Measurements from ENCODE around the gene PYCR2.
A peak's percentile ranks its signal among the peaks of the same experiment; 100 is the strongest.

PYCR2 gene

DNA sequence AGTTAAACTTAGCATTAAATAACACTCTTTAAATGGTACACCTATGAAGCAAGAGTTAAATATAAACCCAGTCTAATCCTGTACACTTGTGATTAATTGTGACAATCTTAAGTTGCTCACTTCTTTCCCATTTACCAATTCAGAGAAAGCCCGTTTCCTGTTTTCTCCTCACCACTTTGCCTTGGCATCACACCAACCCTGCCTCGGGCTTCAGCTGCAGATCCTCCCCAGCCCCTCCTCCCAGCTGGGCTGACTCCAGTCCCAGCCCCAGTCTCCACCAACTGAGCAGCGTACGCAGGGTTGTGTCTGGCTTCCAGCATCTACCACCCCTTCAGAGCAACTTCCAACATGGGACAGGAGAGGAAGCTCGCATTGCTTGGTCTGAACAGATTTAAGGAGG is 4.1 kb downstream of the PYCR2 start:
- DNase-seq (ENCODE audit: low spot score) = no peak

DNA sequence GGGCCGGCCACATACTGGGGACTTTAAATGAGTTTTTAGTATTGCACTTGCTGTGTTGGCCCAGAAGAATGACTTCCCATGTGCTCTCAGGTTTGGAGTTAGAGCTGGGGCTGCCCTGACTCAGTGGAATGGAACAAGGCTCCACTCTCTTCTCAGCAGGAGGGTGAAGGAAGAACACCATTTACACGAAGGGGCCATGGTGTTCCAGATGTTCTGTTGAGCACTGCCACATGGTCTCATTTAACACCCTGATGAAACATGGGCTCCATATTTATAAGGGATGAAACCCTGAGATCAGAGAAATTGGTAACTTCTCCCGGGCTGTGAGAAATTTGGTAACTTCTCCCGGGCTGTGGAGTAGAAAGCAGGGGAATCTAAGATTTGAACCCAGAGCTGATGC is 5.8 kb downstream of the PYCR2 start:
- DNase-seq (ENCODE audit: low spot score) = no peak

DNA sequence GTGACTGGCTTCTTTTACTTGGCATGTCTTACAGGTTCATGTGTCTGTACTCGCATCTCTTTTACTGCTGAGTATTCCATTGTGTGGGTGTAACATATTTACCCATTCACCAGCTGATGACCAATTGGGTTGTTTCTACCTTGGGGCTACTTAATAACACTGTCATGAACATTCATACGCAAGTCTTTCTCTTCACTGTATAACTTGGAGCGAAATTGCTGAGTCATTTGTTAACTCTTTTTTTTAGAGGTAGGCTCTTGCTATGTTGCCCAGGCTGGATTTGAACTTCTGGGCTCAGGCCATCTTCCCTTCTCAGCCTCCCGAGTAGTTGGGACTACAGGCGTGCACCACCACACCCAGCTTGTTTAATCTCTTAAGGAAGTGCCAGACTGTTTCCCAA is 6.5 kb downstream of the PYCR2 start:
- no peak for DNase-seq (ENCODE audit: low spot score)

DNA sequence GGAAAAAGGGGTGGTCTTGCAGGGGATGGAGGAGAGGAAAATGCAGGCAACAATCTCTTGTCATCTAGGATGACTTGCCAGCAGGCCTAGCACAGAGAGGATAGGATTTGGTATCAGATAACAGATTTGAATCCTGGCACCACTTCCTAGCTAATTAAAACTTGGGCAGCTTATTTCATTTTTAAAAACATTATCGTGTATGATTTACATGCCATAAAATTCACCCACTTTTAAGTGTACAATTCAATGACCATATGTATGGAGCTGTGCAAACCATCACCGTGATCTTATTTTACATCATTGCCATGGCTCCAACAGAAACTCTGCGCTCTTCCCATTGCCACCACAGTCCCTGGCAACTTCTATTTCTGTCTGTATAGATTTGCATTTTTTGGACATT is 6.9 kb downstream of the PYCR2 start:
- no peak for DNase-seq (ENCODE audit: low spot score)

DNA sequence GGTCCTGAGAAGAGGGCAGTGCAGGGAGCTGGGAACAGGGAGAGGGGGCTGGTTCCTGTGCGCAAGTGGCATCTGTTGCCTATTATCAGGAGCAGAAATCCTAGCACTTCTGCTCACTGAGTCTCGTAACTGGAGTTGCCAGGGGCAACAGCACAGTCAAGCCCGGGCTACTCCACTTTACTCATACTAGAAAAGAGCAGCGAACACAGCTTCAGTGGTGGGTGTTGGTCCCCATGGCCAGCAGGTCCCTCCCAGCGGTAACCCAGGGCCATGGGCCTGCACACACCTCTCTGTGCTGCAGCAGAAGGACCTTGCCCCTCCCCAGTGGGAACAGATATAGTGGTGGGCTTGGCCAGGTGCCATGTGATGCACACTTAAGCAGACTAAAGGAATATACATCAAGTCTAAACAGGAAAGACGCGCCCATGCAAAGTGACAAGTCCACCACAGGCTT is 8.5 kb downstream of the PYCR2 start:
- DNase-seq (ENCODE audit: low spot score) = no peak

DNA sequence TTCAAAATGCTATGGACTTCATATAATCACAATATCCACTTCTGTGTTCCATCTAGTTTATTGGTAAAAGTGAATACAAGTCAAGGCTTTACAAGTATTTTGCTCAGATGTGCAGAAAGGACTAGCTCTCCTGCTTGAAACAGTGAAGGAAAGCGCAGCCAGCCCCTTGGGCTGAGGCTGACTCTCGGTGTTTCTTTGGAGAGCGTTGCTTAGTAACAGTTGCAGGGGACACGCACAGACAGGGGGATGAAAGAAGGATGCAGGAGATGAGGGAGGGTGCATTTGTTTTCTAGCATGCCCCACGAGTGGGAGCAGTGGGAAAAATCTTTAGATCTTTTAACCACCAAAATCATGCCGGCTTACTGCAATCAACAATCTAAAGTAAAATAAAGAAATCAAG is 9.1 kb downstream of the PYCR2 start:
- no peak for DNase-seq (ENCODE audit: low spot score)

DNA sequence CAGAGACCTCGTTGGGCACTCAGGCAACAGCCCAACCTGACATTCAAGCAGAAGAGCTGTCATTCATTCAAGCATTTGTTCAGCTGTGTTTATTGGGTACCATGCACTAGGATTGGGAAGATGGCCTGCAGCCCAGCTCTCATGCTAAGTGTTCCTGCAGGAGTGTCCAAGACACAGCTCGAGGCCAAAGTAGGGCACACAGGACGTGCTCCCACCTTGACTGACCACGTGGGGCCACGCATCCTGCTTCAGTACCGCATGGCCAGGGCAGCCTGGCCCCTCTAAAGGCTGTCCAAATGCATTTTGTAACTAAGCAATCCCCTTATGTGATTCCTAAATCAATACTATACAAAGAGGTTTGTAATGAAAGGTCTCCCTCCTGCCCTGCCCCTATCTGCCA is 9.7 kb downstream of the PYCR2 start:
- DNase-seq (ENCODE audit: low spot score) = no peak

DNA sequence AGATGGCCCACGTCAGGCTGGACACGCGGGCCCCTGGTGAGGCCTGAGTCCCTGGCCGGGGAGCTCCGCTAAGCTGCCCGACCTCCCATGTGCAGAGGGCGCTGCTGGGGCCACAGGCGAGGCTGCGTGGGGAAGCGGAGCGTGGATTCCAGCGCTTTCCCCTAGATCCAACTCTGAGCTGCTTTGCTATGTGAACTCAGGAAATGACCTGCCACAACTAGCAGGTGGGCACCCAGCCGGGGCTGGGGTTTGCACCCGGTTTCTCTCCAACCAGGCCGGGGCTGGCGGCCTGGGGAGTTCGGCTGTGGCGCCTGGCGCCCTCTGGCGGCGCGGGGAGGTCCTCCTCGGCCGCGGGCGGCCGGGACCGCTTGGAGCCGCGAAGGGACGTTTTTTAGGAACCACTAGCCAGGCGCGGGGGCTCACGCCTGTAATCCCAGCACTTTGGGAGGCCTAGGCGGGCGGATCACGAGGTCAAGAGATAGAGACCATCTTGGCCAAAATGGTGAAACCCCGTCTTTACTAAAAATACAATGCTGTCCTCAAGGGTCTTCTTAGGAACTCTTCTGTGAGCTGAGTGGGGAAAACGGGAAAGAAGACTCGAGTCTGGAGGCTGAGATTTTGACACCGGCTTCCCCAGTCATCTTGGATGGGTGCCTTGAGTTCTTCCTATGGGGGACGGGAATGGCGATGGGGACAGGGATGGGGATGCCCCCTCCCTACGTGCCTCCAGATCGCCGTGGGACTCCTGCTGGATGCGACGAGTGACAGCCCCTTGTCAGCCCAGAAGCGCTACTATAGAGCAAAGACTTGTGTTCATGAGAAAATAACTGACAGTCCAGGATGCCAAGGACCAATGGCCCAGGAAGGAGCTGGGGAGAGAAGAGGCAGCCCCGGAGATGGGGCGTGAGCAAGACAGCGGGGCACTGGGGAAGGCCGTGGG is 12.6 kb downstream of the PYCR2 start:
- peak; percentile 84 for DNase-seq (ENCODE audit: low spot score)

DNA sequence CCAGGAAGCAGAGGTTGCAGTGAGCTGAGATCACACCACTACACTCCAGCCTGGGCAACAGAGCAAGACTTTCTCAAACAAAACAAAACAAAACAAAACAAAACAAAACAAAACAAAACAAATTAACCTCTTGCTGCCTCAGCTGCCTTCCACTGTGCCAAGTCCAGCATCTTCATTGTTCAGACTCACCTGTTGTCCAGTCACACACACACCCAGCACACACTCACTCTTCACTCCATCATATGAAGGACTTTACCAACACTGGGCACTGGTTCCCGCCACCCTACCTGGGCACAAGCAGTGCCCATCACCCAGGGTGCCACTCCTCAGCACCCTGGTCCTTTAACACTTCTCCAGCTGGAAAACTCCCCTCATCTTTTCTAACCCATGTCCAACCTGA is 14.6 kb downstream of the PYCR2 start:
- no peak for DNase-seq (ENCODE audit: low spot score)

DNA sequence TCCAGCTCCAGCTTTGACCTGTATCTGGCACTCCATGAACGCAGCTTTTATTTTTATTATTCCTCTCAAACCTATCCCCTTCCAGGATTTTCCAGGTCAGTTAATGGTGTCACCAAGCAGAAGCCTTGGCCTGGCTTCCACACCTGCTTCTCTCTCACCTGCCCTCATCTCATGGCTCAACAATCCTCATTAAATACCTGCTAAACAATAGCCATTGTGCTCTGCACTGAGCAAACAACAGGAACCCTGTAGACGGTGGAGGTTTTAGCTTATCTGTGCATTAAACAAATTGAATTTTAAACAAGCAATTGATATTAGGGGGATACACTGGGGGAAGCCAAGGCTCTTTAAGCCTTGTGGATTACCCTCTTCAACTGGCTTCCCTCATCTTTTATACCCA is 15.3 kb downstream of the PYCR2 start:
- DNase-seq (ENCODE audit: low spot score) = no peak

DNA sequence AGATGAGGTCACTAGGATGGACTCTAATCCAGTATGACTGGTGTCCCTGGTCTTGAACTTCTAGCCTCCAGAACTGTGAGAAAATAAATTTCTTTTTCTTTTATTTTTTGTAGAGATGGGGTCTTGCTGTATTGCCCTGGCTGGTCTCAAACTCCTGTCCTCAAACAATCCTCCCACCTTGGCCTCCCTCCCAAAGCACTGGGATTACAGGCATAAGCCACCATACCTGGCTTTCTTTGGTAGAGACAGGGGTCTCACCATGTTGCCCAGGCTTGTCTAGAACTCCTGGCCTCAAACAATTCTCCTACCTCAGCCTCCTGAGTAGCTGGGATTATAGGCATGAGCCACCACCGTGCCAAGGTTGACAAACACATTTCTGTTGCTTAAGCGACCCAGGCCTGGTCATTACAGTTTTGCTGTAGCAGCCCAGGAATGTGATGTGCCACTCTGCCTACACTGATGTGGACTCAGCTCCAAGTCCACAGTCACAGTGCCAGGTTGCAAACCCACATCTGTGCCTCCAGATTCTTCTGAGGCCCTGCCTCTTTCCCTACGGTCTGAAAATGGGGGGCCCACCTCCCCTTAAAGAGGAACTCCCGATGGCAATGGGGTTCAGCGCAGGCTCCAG is 15.9 kb downstream of the PYCR2 start:
- DNase-seq (ENCODE audit: low spot score) = no peak

DNA sequence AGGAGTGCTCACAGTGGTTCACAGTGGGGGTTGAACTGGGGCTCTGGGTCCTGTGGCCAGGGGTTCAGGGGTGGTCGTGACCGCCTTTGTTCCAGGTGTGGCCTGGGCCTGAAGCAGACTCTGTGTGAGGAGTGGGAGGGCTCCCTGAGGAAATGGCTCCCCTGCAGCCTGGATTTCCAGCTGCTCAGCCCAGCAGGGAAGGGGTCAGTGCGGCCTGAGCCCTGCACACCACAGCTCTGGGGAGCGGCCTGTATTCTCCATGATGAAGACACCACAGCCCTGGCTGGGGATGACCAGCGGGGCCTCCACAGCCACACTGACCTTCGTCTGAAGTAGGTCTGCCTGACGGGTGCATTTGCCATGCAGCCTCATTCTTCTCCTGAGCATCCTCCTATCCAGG is 16.7 kb downstream of the PYCR2 start:
- no peak for DNase-seq (ENCODE audit: low spot score)

DNA sequence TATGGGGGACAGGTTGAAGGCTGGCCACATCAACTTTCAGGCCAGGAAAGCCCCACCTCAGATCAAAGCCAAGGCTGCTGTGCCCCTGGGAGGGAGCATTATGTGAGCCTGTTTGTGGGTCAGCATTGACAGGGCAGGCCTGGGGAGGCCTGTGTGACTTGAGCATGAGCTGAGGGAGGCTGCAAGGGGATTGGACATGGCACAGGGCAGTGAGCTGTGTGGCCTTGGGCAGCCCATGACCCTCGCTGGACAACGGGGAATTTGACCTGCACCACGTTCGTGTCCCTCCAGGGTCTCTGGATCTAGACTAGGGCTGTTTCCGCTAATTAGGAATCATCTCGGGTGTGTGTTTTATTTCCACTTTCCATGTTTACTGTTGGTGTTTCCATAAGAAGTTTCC is 17.6 kb downstream of the PYCR2 start:
- no peak for DNase-seq (ENCODE audit: low spot score)

DNA sequence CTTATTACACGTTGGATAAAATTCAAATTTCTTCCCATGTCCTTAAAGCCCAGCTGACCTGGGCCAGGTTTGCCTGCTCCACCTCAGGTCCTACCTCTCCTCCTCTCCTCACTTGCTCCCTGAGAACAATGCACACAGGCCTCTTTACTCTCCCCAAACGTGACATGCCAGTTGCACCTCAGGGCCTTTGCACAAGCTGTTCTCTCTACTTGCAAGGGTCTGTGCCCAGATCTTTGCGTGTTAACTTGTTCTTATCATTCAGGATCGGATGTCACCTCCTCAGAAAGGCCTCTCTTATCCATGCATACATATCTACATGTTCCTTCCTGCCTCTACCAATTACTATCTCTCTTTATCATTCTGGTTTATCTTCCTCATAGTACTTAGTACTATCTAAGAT is 20.4 kb downstream of the PYCR2 start:
- no peak for DNase-seq (ENCODE audit: low spot score)

DNA sequence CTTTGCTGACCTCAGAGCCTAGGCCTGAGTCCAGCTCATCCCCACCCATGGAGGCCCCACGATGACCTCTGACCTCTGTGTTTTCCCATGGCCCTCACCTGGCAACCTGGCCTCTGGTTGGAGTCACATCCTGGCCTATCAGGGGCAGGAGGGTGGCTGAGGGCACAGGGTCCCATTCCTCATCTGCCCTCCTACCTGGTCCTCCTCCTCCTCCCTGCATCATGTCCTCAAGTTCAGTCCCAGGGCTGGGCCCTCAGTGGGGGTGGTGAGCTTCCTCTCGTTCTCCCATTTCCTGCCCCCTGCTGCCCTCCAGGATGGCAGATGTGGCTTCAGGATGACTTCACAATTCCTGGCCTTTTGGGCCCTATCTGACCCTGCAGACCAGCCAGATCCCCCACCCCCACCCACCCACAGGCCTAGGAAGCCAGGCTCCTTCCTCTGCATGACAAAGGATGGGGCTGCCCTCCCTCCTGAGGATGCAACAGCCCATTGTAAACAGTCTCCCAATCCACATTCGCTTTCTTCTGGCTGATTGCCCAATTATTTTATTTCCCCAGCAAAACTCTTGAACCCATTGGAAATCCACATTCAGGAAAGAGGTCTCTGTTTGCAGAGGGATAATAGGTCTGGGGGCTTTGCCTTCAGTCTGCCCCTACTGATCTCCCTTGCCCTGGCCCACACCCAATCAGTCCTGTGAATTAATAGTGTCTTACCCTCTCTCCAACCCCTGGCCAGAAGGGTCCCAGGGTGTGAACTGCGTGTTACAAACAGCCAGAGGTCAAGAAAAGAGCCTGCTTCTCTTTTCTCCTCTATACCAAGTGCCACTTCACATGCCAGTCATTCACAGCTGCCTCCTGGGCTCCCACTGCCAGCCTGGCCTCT is 24.8 kb downstream of the PYCR2 start:
- no peak for DNase-seq (ENCODE audit: low spot score)

DNA sequence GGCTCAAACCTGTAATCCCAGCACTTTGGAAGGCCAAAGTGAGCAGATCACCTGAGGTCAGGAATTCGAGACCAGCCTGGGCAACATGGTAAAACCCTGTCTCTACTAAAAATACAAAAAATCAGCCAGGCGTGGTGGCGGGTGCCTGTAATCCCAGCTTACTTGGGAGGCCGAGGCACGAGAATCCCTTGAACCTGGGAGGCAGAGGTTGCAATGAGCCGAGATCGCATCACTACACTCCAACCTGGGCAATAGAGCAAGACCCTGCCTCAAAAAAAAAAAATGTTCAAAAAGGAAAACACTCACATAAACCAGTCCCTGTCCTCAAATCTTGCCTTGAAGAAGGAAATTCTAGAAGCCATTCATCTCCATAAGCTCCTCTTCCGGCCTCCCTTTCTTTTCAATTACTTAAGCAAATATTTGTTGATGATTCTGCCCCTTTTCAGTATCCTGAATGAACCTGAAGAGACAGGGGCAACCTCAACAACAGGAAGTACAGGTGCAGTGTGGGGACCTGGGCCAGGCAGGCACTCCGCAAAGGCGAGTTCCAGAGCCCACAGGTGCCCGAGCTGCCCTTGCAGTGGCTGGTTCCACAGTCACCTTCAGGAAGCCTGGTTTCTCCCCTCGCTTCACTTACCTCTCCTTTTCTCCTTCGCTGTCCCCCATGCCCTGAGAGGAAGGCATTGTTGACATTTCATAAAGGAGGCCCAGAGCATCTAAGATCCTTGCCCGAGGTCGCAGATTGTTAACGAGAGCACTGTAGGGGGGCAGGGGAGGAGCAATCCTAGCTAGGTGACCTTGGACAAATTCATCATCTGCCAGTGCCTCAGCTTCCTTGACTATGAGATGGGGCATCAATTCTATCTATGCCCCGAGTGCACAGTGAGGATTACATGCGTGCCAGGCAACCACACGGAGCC is 26.2 kb downstream of the PYCR2 start:
- DNase-seq (ENCODE audit: low spot score) = no peak

DNA sequence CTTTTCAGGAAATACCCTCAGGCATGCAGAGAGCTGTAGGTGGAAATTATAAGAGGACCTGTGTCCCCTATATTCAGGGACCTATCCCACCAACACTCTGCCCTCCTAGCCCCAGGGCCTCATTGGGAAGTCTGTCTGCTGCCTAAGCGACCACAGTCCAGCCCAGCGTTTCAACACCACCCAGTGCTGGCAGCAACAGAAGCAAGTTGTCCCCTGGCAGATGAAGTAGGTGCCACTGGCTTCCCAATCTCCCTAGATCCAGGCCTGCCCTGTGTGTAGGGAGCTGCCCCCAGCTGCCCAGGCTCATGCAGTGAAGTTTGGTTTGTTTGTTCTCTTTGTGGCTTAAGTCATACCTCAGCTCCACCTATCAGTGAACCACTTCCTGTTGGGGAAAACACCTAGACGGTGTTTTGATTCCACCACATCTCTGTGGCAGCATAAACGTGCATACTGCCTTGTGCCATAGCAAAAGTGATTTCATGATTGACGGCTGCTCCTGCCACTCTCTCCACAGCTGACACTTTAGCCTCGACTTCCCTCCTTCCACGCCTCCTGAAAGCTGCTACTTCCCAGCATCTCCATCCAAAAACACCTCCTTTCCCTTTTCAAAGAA is 27.0 kb downstream of the PYCR2 start:
- peak; percentile 84 for DNase-seq (ENCODE audit: low spot score)

DNA sequence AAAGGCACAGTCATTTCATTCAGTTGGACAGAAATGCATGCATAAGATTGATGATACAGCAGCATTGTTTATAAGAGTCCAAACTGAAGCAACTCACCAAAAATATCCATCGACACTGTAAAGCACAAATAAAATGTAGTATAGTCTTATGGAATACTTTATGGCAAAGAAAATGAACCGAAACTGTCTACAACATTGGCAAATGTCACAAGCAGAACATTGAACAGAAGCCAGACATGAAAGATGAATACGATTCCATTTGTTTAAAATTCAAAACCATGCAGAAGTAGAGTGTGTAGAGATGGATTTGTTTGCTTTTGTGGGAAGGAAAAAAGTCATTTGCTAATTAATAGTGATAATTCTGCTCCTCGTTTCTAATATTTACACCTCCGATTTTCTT is 27.6 kb downstream of the PYCR2 start:
- DNase-seq (ENCODE audit: low spot score) = no peak

DNA sequence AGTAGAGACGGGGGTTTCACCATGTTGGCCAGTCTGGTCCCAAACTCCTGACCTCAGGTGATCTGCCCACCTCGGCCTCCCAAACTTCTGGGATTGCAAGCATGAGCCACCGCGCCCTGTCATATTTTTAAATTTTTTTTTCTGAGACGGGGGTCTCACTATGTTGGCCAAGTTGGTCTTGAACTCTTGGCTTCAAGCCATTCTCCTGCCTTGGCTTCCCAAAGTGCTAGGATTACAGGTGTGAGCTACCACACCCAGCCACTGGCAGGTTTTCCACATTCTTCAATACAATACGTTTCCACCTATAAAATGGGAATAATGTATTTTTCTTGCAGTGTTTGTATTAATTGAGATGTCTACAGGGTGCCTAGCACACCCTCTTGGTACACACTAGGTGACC is 31.7 kb downstream of the PYCR2 start:
- DNase-seq (ENCODE audit: low spot score) = no peak

DNA sequence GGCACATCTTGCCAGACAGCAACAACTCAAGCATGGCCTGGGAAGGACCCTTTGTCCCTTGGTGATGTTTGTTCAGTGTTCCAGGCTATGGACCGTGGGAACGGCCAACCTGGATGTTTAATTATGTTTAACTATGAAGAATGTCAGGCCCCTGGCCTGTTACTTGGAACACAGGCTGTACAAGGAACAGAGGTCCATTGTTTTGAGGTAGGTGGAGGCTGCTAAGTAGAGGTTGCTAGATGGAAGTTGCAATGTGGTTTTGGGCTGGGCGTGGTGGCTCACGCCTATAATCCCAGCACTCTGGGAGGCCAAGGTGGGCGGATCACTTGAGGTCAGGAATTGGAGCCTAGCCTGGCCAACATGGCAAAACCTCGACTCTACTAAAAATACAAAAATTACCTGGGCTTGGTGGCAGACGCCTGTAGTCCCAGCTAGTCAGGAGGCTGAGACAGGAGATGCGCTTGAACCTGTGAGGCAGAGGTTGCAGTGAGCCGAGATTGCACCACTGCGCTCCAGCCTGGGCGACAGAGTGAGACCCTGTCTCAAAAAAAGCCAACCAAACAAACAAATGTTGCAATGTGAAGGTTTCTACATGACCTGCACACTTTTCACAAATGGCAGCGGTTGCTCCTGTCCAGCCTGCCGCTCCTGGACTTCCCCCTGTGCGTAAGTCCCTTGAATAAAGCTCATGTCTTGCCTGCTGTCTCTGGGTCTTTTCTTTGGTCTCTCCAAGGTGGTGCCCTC is 32.6 kb downstream of the PYCR2 start:
- DNase-seq (ENCODE audit: low spot score) = peak; percentile 78

Measured in HuH-7 (cell line).